ENCODE measurements around the gene CRNKL1. TPM values are rescaled to one million over a fixed set of nuclear protein-coding genes. Genes with fewer than 3 reads are reported as not detected.

Gene CRNKL1
- total and polyA plus RNA-seq, 2 donors (not counting 3 experiments of a cell fraction or from before 2014, with no cell fraction given): 4.9 to 22.3 TPM

GRCh38 chr20:20003031-20003954 is 49.0 kb downstream of the CRNKL1 start:
- H3K4me2 ChIP-seq (ENCODE audit: insufficient read depth, low read length): peak overlapping the region; percentile 41
- no peak overlapping the region for H2AFZ ChIP-seq (ENCODE audit: low read depth, low read length)
- intact Hi-C loops (cut with micrococcal nuclease) (no loop called here), dilution Hi-C loops (cut with MboI; ENCODE audit: extremely low pct_ligation_motif_present, low sequenced_read_pairs) (no loop called here)
- DNase-seq (ENCODE audit: low read depth, low spot score) (peak; percentile 65), FAIRE-seq (no peak)
- BruUV-seq (replicated peaks): no TSS peak
- no peak overlapping the region for H3K27ac ChIP-seq (ENCODE audit: insufficient read depth, low read depth, low read length)
- H3K4me1 ChIP-seq (ENCODE audit: control insufficient read depth, extremely low read depth, insufficient read depth, low read length): peaks cover 14% of the 10 kb centered on the region
- no peak overlapping the region for H3K9ac ChIP-seq (replicated peaks; ENCODE audit: extremely low read depth, insufficient read depth, low read length)
- H3K36me3 ChIP-seq (ENCODE audit: control insufficient read depth in 2 of 2, extremely low read depth in 1 of 2, insufficient read depth in 2 of 2, low read length in 2 of 2): peaks cover 20 to 25% of the 10 kb centered on the region in 2 experiments
- CTCF ChIA-PET: interaction anchor here (1.0 to 1.3 kb wide), 3 partner anchors 186 to 310 kb away, joined by 3 to 4 read pairs (median 3); no protein-coding TSS in a partner anchor
- POLR2A ChIA-PET: no interaction called here
- no peaks in the 10 kb centered on the region for H3K9me3 ChIP-seq (replicated peaks; ENCODE audit: control insufficient read depth, insufficient read depth, low read length)
- TF ChIP-seq GATA2 (IDR thresholded peaks at IDR 0.05; ENCODE audit: insufficient read depth, insufficient read length, low read depth, low read length): no peak
- no peak for TF ChIP-seq MYC (IDR thresholded peaks at IDR 0.05; ENCODE audit: low read depth, low read length)
- TF ChIP-seq POLR2A (IDR thresholded peaks at IDR 0.05; ENCODE audit: low read depth, low read length): no peak
- no peak for TF ChIP-seq JUN (IDR thresholded peaks at IDR 0.05; ENCODE audit: borderline replicate concordance, insufficient read depth, insufficient read length, low read depth)
- TF ChIP-seq FOS (IDR thresholded peaks at IDR 0.05; ENCODE audit: borderline replicate concordance, insufficient read depth, low read length): no peak
- TF ChIP-seq, protein P1, sequence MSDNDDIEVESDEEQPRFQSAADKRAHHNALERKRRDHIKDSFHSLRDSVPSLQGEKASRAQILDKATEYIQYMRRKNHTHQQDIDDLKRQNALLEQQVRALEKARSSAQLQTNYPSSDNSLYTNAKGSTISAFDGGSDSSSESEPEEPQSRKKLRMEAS (IDR thresholded peaks at IDR 0.05; ENCODE audit: insufficient read depth, insufficient read length): no peak
- no peak for TF ChIP-seq POLR2AphosphoS5 (IDR thresholded peaks at IDR 0.05; ENCODE audit: insufficient read depth, low read depth, low read length)
- TF ChIP-seq EZH2 (IDR thresholded peaks at IDR 0.05; ENCODE audit: borderline replicate concordance, low read depth, low read length, severe bottlenecking): no peak
- no peaks in the 10 kb centered on the region for H3K27me3 ChIP-seq (ENCODE audit: control insufficient read depth in 2 of 2, insufficient read depth in 2 of 2, low read length in 2 of 2)
- H3K9me1 ChIP-seq (replicated peaks; ENCODE audit: control insufficient read depth, extremely low read depth, insufficient read depth, low read length): no peaks in the 10 kb centered on the region
- H3K4me3 ChIP-seq (replicated peaks in 1 of 3; ENCODE audit: insufficient read depth in 1 of 3, low read depth in 1 of 3, low read length in 3 of 3): no peak overlapping the region
- no peaks in the 10 kb centered on the region for H4K20me1 ChIP-seq (replicated peaks; ENCODE audit: control insufficient read depth, extremely low read depth, insufficient read depth, low read length)
- H3K79me2 ChIP-seq (ENCODE audit: control insufficient read depth, insufficient read depth, low read length): no peaks in the 10 kb centered on the region

Measured in endothelial cell of umbilical vein (primary cell).